Mesothelial cell of epicardium (in vitro differentiated cells): ENCODE data around the gene SPRED2. TPM values are rescaled to one million over a fixed set of nuclear protein-coding genes. Genes with fewer than 3 reads are reported as not detected.

Experiments used
- DNase-seq, 2 experiments: peaks; one replicate each; pipeline ENCODE4 v3.0.0; 2021; ENCODE audit warnings: low spot score in 2 of 2; ENCODE audit not compliant: unreplicated experiment in 2 of 2
- H3K27ac Mint-ChIP-seq: 2 replicates; pipeline ENCODE4 v1.8.0; 2021; ENCODE audit warnings: mixed read lengths
- H3K27me3 Mint-ChIP-seq: 2 replicates; pipeline ENCODE4 v1.8.0; 2021; ENCODE audit warnings: low read depth, mixed read lengths
- H3K36me3 Mint-ChIP-seq: 2 replicates; pipeline ENCODE4 v1.8.0; 2021; ENCODE audit warnings: mixed read lengths
- H3K4me1 Mint-ChIP-seq: 2 replicates; pipeline ENCODE4 v1.8.0; 2021; ENCODE audit warnings: mixed read lengths
- H3K4me3 Mint-ChIP-seq: 2 replicates; pipeline ENCODE4 v1.8.0; 2021; ENCODE audit warnings: mild to moderate bottlenecking, moderate library complexity, mixed read lengths
- H3K9me3 Mint-ChIP-seq: 2 replicates; pipeline ENCODE4 v1.8.0; 2021; ENCODE audit warnings: mixed read lengths
- CTCF ChIP-seq: fragments of 200-600 bp; sonication (generic); IDR thresholded peaks from one replicate; pipeline ENCODE4 v1.5.0; 2021; ENCODE audit warnings: antibody characterized with exemption; ENCODE audit not compliant: unreplicated experiment
- total RNA-seq: library from RNA; stranded (reverse); gene quantifications from 3 replicates; pipeline ENCODE4 v1.2.1, GENCODE V29; 2021

SPRED2 gene
- total RNA-seq, 1 donor from 2014 or later: 31.5 TPM

GRCh38 chr2:65425276-65425675 lies 7.1 kb downstream of the SPRED2 start:
- no peak overlapping the region for H3K4me3 Mint-ChIP-seq
- H3K27ac Mint-ChIP-seq: no peak overlapping the region
- no peak for DNase-seq
- H3K36me3 Mint-ChIP-seq: no peaks in the 10 kb centered on the region
- H3K9me3 Mint-ChIP-seq: no peaks in the 10 kb centered on the region
- H3K4me1 Mint-ChIP-seq: peaks cover 20% of the 10 kb centered on the region
- H3K27me3 Mint-ChIP-seq: no peaks in the 10 kb centered on the region
- no peak for TF ChIP-seq CTCF

GRCh38 chr2:65424391-65424790 lies 8.0 kb downstream of the SPRED2 start:
- DNase-seq: no peak
- no peak for TF ChIP-seq CTCF
- Mint-ChIP-seq H3K4me3 (no peak overlapping the region), H3K9me3 (no peaks in the 10 kb centered on the region), H3K4me1 (peaks cover 14% of the 10 kb centered on the region), H3K27me3 (no peaks in the 10 kb centered on the region), H3K36me3 (no peaks in the 10 kb centered on the region), H3K27ac (no peak overlapping the region)

- Mint-ChIP-seq H3K4me3 (no peak overlapping the region), H3K4me1 (peaks cover 10% of the 10 kb centered on the region), H3K9me3 (no peaks in the 10 kb centered on the region), H3K36me3 (no peaks in the 10 kb centered on the region), H3K27me3 (no peaks in the 10 kb centered on the region), H3K27ac (peak overlapping the region; percentile 28)
- DNase-seq: no peak
- TF ChIP-seq CTCF: no peak
Observed at GRCh38 chr2:65421432-65421748, 11.0 kb downstream of the SPRED2 start.

- H3K27me3 Mint-ChIP-seq: no peaks in the 10 kb centered on the region
- H3K9me3 Mint-ChIP-seq: no peaks in the 10 kb centered on the region
- no peak for TF ChIP-seq CTCF
- no peak overlapping the region for H3K4me3 Mint-ChIP-seq
- DNase-seq: no peak
- H3K4me1 Mint-ChIP-seq: peaks cover 10% of the 10 kb centered on the region
- H3K27ac Mint-ChIP-seq: peak overlapping the region; percentile 41
- no peaks in the 10 kb centered on the region for H3K36me3 Mint-ChIP-seq
Observed at GRCh38 chr2:65420712-65421431, 11.5 kb downstream of the SPRED2 start.

- no peaks in the 10 kb centered on the region for H3K9me3 Mint-ChIP-seq
- no peaks in the 10 kb centered on the region for H3K27me3 Mint-ChIP-seq
- no peak overlapping the region for H3K4me3 Mint-ChIP-seq
- no peak for DNase-seq
- H3K4me1 Mint-ChIP-seq: peaks cover 10% of the 10 kb centered on the region
- TF ChIP-seq CTCF: no peak
- H3K27ac Mint-ChIP-seq: no peak overlapping the region
- no peaks in the 10 kb centered on the region for H3K36me3 Mint-ChIP-seq
Observed at GRCh38 chr2:65417509-65418085, 14.8 kb downstream of the SPRED2 start.
